GM12892 (cell line): Measurements from ENCODE around the gene SEC31A.
"Not testable (repeated sequence)": the region's sequence is repeated elsewhere in the genome, so short reads cannot be mapped to it uniquely, and the experiment has no call there.

Experiments
- DNase-seq: peaks from one replicate; pipeline ENCODE4 v3.0.0; 2011; ENCODE audit not compliant: insufficient read length
- FAIRE-seq: peaks from 2 replicates; lab custom pipeline; 2011; peaks lifted over from hg19 to GRCh38; lab: Jason Lieb, UNC
- POLR2A ChIP-seq: IDR thresholded peaks from 2 replicates; pipeline ENCODE4 v1.6.1; 2011; ENCODE audit warnings: low read depth, low read length, control low read depth
- POLR2AphosphoS5 ChIP-seq: IDR thresholded peaks from 2 replicates; pipeline ENCODE4 v1.6.1; 2011; ENCODE audit warnings: low read depth, low read length, control low read depth
- TAF1 ChIP-seq: IDR thresholded peaks from 2 replicates; pipeline ENCODE4 v1.6.1; 2011; ENCODE audit warnings: low read depth, mild to moderate bottlenecking, control low read depth, low read length, borderline replicate concordance

The SEC31A gene

DNA sequence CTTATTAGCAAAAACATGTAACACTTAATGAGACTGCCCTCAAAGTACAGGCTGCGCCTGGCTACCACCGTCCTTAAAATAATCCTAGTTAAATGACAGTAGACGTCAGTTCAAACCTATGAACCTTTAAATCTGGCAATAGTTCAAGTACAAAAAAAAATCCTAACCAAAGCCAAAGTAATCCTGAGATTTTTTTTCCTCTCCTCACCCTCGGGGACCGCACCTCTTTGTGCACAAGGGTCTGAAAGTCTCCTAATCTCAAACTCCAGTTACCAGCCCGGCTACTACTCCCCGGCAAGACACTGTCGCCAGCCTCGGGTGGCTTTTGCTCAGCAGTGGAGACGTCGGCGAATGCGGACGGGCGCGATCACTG is 439 bp downstream of the SEC31A start:
- FAIRE-seq = no peak
- DNase-seq = no peak
- TF ChIP-seq POLR2A = no peak
- TF ChIP-seq POLR2AphosphoS5 = no peak
- no peak for TF ChIP-seq TAF1

DNA sequence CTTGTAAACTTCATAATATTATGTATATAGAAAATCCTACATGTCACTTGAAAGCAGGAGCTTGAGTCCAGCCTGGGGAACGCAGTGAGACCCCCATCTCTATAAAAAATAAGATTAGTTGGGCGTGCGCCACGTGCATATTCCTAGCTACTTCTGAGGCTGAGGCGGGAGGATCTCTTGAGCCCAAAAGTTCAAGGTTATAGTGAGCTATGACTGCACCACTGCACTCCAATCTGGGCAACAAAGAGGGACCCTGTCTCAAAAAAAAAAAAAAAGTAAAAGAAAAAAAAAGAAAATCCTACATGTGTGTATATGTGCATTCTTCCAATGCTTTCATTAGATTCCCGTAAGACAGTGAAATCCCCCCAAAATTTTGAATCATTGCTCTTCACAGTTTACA is 1.7 kb downstream of the SEC31A start:
- TF ChIP-seq POLR2A (no peak), TAF1 (no peak), POLR2AphosphoS5 (no peak)
- FAIRE-seq (no peak), DNase-seq (no peak)

DNA sequence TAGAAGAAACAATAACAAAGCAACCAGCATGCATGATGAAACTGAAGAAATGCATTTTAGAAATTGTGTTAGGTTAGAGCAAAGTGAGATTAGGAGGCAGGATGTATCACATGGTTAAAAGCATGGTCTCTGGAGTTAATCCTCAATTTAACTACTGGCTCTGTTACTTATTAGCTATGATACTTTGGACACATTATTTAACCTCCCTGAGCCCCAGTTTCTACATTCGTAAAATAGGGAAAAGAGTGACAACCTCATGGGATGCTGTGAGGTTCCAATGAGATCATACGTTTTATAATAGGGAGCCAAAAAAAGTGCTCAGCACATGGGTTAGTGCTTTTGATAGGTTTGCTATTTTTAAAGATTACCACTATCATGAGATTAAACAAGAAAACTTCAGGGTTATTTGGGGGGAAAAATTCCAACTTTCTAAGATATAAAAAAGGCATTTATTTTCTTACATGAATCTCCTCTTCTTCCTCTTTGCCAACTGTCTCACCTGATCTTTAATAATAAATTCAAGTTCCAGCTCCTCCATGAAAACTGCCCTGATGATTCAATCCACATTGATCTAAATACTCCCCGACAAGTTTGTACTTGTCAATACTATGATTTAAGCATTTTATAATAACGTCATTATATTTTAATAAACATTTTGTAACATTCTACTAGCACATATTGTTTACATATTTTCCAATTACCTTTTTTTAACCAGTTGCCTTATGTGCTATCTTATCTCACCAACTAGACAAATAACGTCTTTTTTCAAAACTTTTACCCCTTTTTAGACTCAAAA is 4.6 kb downstream of the SEC31A start:
- no peak for FAIRE-seq
- TF ChIP-seq POLR2AphosphoS5 (no peak), TAF1 (no peak)
- no peak for DNase-seq

DNA sequence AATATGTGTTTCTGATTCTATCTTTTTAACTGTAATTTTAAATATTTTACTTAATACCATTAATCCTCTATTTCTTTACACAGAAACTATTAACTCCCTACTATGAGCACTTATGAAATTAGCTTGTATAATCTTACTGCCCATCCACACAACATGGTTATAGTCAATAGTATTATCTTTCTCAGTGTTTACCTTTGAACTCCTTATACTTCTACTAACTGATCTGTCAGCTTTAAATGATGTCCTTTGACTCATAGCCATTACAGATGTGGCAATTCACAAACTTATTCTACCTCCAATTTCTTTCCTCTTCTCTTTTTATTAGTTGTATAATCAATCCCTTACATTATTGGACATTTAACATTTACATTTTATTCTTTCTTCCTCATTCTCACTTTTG is 5.5 kb downstream of the SEC31A start:
- no peak for TF ChIP-seq POLR2A
- TF ChIP-seq TAF1 = no peak
- DNase-seq (no peak), FAIRE-seq (no peak)

DNA sequence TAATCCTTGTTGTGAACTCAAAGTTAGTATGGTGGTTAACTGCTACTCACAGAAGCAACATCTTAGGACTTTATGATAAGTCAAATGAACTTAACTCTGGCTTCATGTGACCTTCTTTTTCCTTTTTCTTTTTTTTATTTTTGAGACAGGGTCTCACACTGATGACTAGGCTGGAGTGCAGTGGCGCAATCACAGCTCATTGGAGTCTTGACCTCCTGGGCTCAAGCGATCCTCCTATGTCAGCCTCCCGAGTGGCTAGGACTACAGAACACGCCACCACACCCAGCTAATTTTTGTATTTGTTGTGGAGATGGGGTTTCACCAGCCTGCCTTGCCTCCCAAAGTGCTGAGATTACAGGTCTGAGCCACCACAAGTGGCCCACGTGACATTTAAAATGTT is 22.4 kb downstream of the SEC31A start:
- FAIRE-seq (no peak), DNase-seq (no peak)
- no peak for TF ChIP-seq TAF1
- TF ChIP-seq POLR2AphosphoS5 = no peak
- TF ChIP-seq POLR2A = no peak

DNA sequence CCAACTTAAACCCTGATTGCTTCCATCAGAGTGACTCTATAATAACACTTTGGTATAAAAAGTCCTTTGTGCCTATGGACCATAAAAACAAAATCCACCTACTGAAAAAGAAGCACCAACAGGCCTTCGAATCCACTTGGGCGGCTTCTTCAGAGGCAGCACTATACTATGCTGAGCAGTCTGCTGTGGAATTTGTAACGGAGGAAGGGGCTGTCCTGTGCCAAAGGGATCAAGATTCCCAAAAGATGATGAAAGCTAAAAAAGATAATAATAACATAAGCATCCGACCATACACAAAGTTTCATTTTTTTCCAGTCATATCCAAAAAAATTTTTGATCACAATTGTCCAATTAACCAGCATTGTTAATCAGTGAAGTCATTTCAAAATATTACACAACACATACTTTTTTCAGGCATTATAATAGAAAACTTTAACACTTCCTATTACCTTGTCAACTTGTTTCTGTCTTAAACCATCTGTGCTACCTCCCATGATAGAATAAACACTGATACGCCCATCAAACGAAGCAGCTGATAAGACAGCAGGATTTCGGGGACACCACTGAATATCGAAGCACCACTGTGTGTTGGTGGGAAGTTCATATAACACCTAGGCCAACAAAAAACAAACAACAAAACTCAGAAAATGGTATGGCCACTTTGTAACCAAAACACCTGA is 24.1 kb downstream of the SEC31A start:
- FAIRE-seq (peak; percentile 54), DNase-seq (no peak)
- no peak for TF ChIP-seq TAF1
- no peak for TF ChIP-seq POLR2AphosphoS5
- TF ChIP-seq POLR2A = no peak

DNA sequence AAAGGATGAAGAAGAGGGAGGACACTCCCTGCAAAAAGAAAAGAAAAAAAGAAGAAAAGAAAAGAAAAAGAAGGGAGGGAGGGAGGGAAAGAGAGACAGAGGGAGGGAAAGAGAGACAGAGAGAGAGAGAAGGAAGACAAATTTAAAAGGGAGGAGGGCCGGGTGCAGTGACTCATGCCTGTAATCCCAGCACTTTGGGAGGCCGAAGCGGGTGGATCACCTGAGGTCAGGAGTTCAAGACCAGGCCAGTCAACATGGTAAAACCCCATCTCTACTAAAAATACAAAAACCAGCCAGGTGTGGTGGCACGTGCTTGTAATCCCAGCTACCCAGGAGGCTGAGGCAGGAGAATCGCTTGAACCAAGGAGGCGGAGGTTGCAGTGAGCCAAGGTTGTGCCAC is 24.9 kb downstream of the SEC31A start:
- DNase-seq, FAIRE-seq: not testable (repeated sequence)

DNA sequence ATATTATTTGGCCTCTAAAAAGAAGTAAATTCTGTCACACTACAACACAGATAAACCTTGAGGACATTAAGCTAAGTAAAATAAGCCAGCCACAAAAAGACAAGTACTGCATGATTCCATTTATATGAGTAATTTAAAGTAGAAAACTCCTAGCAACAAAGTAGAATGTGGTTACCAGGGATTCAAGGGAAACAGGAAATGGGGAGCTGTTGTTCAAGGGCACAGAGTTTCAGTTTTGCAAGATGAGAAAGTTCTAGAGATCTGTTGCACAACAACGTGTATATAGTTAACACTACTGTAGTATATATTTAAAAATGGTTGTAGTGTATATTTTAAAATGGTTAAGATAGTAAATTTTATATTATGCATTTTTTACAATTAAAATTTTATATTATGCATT is 25.4 kb downstream of the SEC31A start:
- FAIRE-seq = no peak
- DNase-seq = no peak
- TF ChIP-seq POLR2AphosphoS5 (no peak), TAF1 (no peak), POLR2A (no peak)

DNA sequence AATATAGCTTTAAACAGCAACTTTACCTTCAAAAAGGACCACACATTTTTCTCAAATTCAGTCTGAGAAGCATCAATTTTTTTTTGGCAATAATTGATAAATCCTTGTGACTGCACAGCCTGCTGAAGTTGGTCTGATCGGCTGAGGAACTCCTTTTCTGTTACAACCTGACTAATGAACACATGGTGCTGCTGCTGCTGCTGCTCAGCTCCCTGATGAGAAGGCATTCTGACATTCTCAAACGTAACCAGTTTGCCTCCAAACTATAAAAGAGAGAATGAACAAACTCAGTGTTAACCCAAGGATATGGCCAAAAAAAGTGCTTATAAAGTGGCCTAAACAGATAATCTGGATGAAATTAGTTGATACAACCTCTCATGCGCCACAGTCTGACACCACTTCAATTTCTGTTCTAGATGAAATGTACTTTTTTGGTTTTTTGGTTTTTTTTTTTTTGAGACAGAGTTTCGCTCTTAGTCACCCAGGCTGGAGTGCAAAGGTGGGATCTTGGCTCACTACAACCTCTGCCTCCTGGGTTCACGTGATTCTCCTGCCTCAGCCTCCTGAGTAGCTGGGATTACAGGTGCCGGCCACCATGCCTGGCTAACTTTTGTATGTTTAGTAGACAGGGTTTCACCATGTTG is 26.5 kb downstream of the SEC31A start:
- FAIRE-seq (no peak), DNase-seq (no peak)
- TF ChIP-seq TAF1 = no peak
- TF ChIP-seq POLR2A = no peak
- TF ChIP-seq POLR2AphosphoS5 = no peak

DNA sequence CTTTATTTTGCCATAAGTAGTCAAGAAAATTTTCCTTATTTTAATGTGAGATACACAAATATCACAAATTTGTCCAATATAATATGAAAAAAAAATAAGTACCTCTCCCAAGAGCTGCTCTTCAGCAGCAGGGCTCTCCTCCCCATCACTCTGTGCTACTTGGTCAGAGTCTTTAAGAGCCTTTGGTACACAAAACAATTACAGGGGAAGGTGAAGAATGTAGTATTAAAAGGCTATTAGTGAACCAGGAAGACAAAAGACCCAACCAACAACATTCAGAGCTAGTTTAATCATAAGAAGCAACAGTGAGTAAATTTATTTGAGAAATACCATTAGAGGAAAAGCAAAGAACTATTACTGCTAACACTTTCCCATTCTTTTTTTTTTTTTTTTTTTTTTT is 29.4 kb downstream of the SEC31A start:
- TF ChIP-seq POLR2A = no peak
- no peak for TF ChIP-seq TAF1
- no peak for TF ChIP-seq POLR2AphosphoS5
- no peak for DNase-seq
- no peak for FAIRE-seq

DNA sequence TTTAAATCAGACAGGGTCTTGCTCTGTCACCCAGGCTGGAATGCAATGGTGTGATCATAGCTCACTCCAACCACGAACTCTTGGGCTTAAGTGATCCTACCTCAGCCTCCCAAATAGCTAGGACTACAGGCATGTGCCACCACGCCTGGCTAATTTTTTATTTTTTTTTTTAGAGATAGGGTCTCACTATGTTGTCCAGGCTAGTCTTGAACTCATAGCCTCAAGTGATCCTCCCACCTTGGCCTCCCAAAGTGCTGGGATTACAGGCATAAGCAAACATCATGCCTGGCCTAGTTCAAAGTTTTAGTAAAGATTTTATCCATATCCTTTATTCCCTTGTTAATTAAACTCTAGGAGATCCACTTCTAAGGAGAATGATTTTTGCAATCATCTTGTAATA is 30.5 kb downstream of the SEC31A start:
- not testable (repeated sequence) for FAIRE-seq, DNase-seq

DNA sequence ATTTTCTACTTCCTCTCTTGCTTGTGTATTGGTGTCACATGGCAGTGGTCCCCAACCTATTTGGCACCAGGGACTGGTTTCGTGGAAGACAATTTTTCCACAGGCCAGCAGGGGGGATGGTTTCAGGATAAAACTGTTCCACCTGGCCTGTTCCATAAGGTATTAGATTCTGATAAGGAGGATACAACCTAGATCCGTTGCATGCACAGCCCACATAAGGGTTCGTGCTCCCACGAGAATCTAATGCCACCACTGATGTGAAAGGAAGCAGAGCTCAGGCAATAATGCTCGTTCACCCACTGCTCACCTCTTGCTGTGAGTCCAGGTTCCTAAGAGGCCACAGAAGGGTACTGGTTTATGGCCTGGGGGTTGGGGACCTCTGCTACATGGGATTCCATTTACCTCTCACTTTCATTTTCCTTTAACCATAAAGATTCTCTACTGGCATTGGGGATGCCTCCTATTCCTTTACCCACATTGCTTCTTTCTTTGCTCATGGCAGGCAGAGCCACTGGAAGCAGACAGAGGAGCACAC is 38.1 kb downstream of the SEC31A start:
- no peak for DNase-seq
- TF ChIP-seq TAF1 (no peak), POLR2AphosphoS5 (no peak), POLR2A (no peak)
- no peak for FAIRE-seq
